HEK293 (cell line): ENCODE data around the gene DCAF7.

Experiments used
- CTCF ChIP-seq: fragments of 450-650 bp; formaldehyde crosslinking; IDR thresholded peaks from 2 replicates; pipeline ENCODE4 v1.5.1; 2016; ENCODE audit warnings: missing biosample characterization, missing genetic modification characterization
- MYNN ChIP-seq: fragments of 450-650 bp; formaldehyde crosslinking; IDR thresholded peaks from 2 replicates; pipeline ENCODE4 v1.5.1; 2016; ENCODE audit warnings: missing biosample characterization, missing genetic modification characterization, borderline replicate concordance
- PATZ1 ChIP-seq: fragments of 450-650 bp; formaldehyde crosslinking; IDR thresholded peaks from 2 replicates; pipeline ENCODE4 v1.5.1; 2016; ENCODE audit warnings: missing biosample characterization, missing genetic modification characterization
- SETDB1 ChIP-seq: IDR thresholded peaks from one replicate; pipeline ENCODE4 v1.6.1; 2017; ENCODE audit warnings: mild to moderate bottlenecking, low read length, moderate library complexity, mixed read lengths; ENCODE audit not compliant: insufficient read length
- ZNF266 ChIP-seq: fragments of 450-650 bp; formaldehyde crosslinking; IDR thresholded peaks from 2 replicates; pipeline ENCODE4 v1.5.1; 2016; ENCODE audit warnings: missing biosample characterization, missing genetic modification characterization, low read depth
- ZNF549 ChIP-seq: fragments of 450-650 bp; IDR thresholded peaks from 2 replicates; pipeline ENCODE4 v1.5.1; 2018; ENCODE audit warnings: missing biosample characterization, missing genetic modification characterization, mild to moderate bottlenecking, inconsistent platforms, moderate library complexity
- ZNF585B ChIP-seq: fragments of 450-650 bp; formaldehyde crosslinking; IDR thresholded peaks from 2 replicates; pipeline ENCODE4 v1.5.1; 2016; ENCODE audit warnings: missing biosample characterization, missing genetic modification characterization
- ZNF76 ChIP-seq: fragments of 450-650 bp; formaldehyde crosslinking; IDR thresholded peaks from 2 replicates; pipeline ENCODE4; 2016; ENCODE audit warnings: low read depth, missing biosample characterization, missing genetic modification characterization, borderline replicate concordance
- ZNF776 ChIP-seq: fragments of 450-650 bp; formaldehyde crosslinking; IDR thresholded peaks from 2 replicates; pipeline ENCODE4 v1.5.0; 2017; ENCODE audit warnings: missing biosample characterization, missing genetic modification characterization, borderline replicate concordance
- ZSCAN5A ChIP-seq: fragments of 450-650 bp; formaldehyde crosslinking; IDR thresholded peaks from 2 replicates; pipeline ENCODE4 v1.5.1; 2016; ENCODE audit warnings: missing biosample characterization, missing genetic modification characterization
- TF ChIP-seq, protein P1 (sequence below): fragments of 450-650 bp; formaldehyde crosslinking; IDR thresholded peaks from 2 replicates; pipeline ENCODE4 v1.5.1; 2016; ENCODE audit warnings: missing biosample characterization, missing genetic modification characterization

GRCh38 chr17:63626551-63627180, 76.4 kb downstream of the DCAF7 start:
- TF ChIP-seq CTCF: no peak
- no peak for TF ChIP-seq ZNF76 (tag by site-specific recombination)
- TF ChIP-seq ZSCAN5A (tag by site-specific recombination): no peak
- TF ChIP-seq, protein P1, sequence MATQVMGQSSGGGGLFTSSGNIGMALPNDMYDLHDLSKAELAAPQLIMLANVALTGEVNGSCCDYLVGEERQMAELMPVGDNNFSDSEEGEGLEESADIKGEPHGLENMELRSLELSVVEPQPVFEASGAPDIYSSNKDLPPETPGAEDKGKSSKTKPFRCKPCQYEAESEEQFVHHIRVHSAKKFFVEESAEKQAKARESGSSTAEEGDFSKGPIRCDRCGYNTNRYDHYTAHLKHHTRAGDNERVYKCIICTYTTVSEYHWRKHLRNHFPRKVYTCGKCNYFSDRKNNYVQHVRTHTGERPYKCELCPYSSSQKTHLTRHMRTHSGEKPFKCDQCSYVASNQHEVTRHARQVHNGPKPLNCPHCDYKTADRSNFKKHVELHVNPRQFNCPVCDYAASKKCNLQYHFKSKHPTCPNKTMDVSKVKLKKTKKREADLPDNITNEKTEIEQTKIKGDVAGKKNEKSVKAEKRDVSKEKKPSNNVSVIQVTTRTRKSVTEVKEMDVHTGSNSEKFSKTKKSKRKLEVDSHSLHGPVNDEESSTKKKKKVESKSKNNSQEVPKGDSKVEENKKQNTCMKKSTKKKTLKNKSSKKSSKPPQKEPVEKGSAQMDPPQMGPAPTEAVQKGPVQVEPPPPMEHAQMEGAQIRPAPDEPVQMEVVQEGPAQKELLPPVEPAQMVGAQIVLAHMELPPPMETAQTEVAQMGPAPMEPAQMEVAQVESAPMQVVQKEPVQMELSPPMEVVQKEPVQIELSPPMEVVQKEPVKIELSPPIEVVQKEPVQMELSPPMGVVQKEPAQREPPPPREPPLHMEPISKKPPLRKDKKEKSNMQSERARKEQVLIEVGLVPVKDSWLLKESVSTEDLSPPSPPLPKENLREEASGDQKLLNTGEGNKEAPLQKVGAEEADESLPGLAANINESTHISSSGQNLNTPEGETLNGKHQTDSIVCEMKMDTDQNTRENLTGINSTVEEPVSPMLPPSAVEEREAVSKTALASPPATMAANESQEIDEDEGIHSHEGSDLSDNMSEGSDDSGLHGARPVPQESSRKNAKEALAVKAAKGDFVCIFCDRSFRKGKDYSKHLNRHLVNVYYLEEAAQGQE (tag by site-specific recombination): no peak
- TF ChIP-seq ZNF549: no peak
- no peak for TF ChIP-seq ZNF776 (tag by site-specific recombination)
- no peak for TF ChIP-seq ZNF266 (tag by site-specific recombination)
- no peak for TF ChIP-seq MYNN
- TF ChIP-seq PATZ1 (tag by site-specific recombination): no peak
- TF ChIP-seq ZNF585B: no peak
- TF ChIP-seq SETDB1: no peak
